Stimulated activated naive B cell treated with anti-CD40 and anti-IgM and Interleukin-4, amounts not matched to agents 10 μg/mL and 1 μg/mL and 100 μg/mL, for 72 hours (primary cell): ENCODE measurements around the gene PHKB.
"Not testable (repeated sequence)": the region's sequence is repeated elsewhere in the genome, so short reads cannot be mapped to it uniquely, and the experiment has no call there.

Experiments used
- ATAC-seq, 2 donors: fragments of 150-1000 bp; cut with Tn5 transposase; replicated peaks; 2 replicates each; pipeline ENCODE4 v1.10.0; 2021; ENCODE audit warnings: moderate library complexity in 1 of 2
- DNase-seq: peaks from one replicate; pipeline ENCODE4 v3.0.0; 2021
- H3K27ac Mint-ChIP-seq: one replicate; pipeline ENCODE4 v1.8.0; 2022; ENCODE audit warnings: mild to moderate bottlenecking, mixed read lengths
- H3K27me3 Mint-ChIP-seq, 2 donors: one replicate each; pipeline ENCODE4 v1.8.0; 2022; ENCODE audit warnings: mixed read lengths in 2 of 2
- H3K36me3 Mint-ChIP-seq, 2 donors: one replicate each; pipeline ENCODE4 v1.8.0; 2022; ENCODE audit warnings: mixed read lengths in 2 of 2, mild to moderate bottlenecking in 1 of 2
- H3K4me1 Mint-ChIP-seq, 2 donors: one replicate each; pipeline ENCODE4 v1.8.0; 2022; ENCODE audit warnings: mixed read lengths in 2 of 2, mild to moderate bottlenecking in 1 of 2
- H3K4me3 Mint-ChIP-seq, 2 donors: one replicate each; pipeline ENCODE4 v1.8.0; 2022; ENCODE audit warnings: mild to moderate bottlenecking in 2 of 2, mixed read lengths in 2 of 2, moderate library complexity in 1 of 2
- H3K9me3 Mint-ChIP-seq, 2 donors: one replicate each; pipeline ENCODE4 v1.8.0; 2022; ENCODE audit warnings: mixed read lengths in 2 of 2, mild to moderate bottlenecking in 1 of 2

PHKB gene

DNA sequence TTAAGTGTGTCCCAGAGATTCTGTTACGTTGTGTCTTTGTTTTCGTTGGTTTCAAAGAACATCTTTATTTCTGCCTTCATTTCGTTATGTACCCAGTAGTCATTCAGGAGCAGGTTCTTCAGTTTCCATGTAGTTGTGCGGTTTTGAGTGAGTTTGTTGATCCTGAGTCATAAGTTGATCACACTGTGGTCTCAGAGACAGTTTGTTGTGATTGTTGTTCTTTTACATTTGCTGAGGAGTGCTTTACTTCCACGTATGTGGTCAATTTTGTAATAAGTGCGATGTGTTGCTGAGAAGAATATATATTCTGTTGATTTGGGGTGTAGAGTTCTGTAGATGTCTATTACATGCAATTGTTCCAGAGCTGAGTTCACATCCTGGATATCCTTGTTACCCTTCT is 83.1 kb downstream of the PHKB start:
- H3K27me3 Mint-ChIP-seq, H3K4me3 Mint-ChIP-seq, ATAC-seq, DNase-seq, H3K4me1 Mint-ChIP-seq, H3K27ac Mint-ChIP-seq: not testable (repeated sequence)
- H3K36me3 Mint-ChIP-seq, result peaks cover 79 to 82% of the 10 kb centered on the region in 2 donors
- H3K9me3 Mint-ChIP-seq, result peaks cover 23% of the 10 kb centered on the region in 2 donors

DNA sequence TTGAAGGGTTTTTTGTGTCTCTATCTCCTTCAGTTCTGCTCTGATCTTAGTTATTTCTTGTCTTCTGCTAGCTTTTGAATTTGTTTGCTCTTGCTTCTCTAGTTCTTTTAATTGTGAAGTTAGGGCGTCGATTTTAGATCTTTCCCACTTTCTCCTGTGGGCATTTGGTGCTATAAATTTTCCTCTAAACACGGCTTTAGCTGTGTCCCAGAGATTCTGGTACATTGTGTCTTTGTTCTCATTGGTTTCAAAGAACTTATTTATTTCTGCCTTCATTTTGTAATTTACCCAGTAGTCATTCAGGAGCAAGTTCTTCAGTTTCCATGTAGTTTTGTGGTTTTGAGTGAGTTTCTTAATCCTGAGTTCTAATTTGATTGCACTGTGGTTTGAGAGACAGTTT is 90.1 kb downstream of the PHKB start:
- not testable (repeated sequence) for H3K27ac Mint-ChIP-seq, H3K4me1 Mint-ChIP-seq, H3K4me3 Mint-ChIP-seq, H3K27me3 Mint-ChIP-seq, ATAC-seq, DNase-seq
- H3K36me3 Mint-ChIP-seq, result peaks cover 79 to 90% of the 10 kb centered on the region in 2 donors
- H3K9me3 Mint-ChIP-seq, result peaks cover 20 to 21% of the 10 kb centered on the region in 2 donors

DNA sequence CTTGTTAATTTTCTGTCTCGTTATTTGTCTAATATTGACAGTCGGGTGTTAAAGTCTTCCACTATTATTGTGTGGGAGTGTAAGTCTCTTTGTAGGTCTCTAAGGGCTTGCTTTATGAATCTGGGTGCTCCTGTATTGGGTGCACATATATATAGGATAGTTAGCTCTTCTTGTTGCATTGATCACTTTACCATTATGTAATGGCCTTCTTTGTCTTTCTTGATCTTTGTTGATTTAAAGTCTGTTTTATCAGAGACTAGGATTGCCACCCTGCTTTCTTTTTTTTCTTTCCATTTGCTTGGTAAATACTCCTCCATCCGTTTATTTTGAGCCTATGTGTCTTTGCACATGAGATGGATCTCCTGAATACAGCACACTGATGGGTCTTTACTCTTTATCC is 90.6 kb downstream of the PHKB start:
- H3K27me3 Mint-ChIP-seq, H3K4me1 Mint-ChIP-seq, DNase-seq, H3K4me3 Mint-ChIP-seq, ATAC-seq, H3K27ac Mint-ChIP-seq: not testable (repeated sequence)
- Mint-ChIP-seq H3K9me3 (peaks cover 19 to 20% of the 10 kb centered on the region in 2 donors), H3K36me3 (peaks cover 75 to 88% of the 10 kb centered on the region in 2 donors)

DNA sequence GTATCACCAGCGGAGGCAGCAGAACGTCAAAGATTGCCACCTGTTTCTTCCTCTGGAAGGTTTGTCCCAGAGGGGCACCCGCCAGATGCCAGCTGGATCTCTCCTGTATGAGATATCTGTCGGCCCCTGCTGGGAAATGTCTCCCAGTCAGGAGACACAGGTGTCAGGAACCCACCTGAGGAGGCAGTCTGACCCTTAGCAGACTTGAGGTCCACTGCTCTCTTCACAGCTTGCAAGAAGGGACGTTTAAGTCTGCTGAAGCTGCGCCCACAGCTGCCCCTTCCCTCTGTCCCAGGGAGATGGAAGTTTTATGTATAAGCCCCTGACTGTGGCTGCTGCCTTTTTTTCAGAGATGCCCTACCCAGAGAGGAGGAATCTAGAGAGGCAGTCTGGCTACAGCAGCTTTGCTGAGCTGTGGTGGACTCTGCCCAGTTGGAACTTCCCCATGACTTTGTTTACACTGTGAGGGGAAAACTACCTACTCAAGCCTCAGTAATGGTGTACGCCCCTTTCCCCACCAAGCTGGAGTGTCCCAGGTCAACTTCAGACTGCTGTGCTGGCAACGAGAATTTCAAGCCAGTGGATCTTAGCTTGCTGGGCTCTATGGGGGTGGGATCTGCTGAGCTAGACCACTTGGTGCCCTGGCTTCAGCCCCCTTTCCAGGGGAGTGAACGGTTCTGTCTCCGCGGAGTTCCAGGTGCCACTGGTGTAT is 92.9 kb downstream of the PHKB start:
- Mint-ChIP-seq H3K4me1 (no peaks in the 10 kb centered on the region), H3K27ac (no peak overlapping the region), H3K27me3 (no peaks in the 10 kb centered on the region), H3K36me3 (peaks cover 70 to 77% of the 10 kb centered on the region in 2 donors), H3K4me3 (no peak overlapping the region), H3K9me3 (peaks cover 19 to 20% of the 10 kb centered on the region in 2 donors)
- no peak for DNase-seq
- ATAC-seq, result no peak

DNA sequence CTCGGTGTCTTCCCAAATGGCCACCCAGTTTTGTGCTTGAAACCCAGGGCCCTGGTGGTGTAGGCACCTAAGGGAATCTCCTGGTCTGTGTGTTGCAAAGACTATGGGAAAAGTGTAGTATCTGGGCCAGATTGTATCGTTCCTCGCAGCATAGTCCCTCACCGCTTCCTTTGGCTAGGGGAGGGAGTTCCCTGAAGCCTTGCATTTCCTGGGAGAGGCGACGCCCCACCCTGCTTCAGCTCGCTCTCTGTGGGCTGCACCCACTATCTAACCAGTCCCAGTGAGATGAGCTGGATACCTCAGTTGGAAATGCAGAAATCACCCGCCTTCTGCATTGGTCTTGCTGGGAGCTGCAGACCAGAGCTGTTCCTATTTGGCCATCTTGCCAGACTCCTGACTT is 93.5 kb downstream of the PHKB start:
- Mint-ChIP-seq H3K36me3 (peaks cover 65 to 71% of the 10 kb centered on the region in 2 donors), H3K9me3 (peaks cover 19 to 20% of the 10 kb centered on the region in 2 donors)
- not testable (repeated sequence) for H3K4me3 Mint-ChIP-seq, H3K27me3 Mint-ChIP-seq, DNase-seq, ATAC-seq, H3K27ac Mint-ChIP-seq, H3K4me1 Mint-ChIP-seq

DNA sequence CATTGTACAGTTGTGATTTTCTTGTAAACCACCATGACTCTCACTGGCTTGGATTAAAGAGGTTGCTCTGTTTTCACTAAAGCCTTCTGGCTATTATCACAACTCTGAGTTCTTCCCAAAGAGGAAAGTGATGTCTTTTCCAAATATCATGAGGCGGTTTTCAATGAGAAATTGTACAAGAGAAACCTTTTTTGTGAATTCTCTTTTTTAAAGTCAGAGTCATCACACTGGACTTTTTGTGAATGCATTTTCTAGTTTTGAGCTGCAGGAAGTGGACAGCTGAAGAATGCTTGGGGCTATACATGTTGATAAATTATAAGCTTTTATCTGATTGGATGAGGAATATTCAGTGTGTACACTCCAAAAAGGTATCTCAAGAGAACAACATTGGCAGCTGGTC is 100.2 kb downstream of the PHKB start:
- no peak for DNase-seq
- no peak overlapping the region for H3K4me3 Mint-ChIP-seq
- no peak overlapping the region for H3K27ac Mint-ChIP-seq
- peaks cover 2 to 4% of the 10 kb centered on the region in 2 donors for H3K9me3 Mint-ChIP-seq
- H3K4me1 Mint-ChIP-seq, result peaks cover 17 to 19% of the 10 kb centered on the region in 2 donors
- H3K27me3 Mint-ChIP-seq, result no peaks in the 10 kb centered on the region
- peaks cover 37 to 51% of the 10 kb centered on the region in 2 donors for H3K36me3 Mint-ChIP-seq
- ATAC-seq, result no peak

DNA sequence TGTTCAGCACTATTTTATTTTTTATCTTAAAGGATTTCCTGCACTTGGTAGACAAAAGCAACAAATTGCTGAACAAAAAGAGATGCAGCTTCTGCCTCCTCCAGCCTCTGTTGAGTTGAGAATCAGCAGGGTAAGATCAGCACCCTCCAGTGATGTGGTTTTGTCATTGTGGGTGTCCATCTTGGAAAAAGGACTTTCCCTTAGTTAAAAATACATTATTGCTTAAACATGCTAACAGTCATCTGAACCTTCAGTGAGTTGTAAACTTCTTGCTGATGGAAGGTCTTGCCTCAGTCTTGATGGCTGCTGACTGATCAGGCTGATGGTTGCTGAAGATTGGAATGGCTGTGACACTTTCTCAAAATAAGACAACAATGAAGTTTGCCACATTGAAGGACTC is 101.2 kb downstream of the PHKB start:
- no peak overlapping the region for H3K4me3 Mint-ChIP-seq
- ATAC-seq (peak in 1 of 2 donors; percentile 36), DNase-seq (no peak)
- peaks cover 38 to 57% of the 10 kb centered on the region in 2 donors for H3K36me3 Mint-ChIP-seq
- peaks cover 2 to 4% of the 10 kb centered on the region in 2 donors for H3K9me3 Mint-ChIP-seq
- H3K27ac Mint-ChIP-seq, result no peak overlapping the region
- H3K27me3 Mint-ChIP-seq, result no peaks in the 10 kb centered on the region
- H3K4me1 Mint-ChIP-seq, result peaks cover 25 to 30% of the 10 kb centered on the region in 2 donors

DNA sequence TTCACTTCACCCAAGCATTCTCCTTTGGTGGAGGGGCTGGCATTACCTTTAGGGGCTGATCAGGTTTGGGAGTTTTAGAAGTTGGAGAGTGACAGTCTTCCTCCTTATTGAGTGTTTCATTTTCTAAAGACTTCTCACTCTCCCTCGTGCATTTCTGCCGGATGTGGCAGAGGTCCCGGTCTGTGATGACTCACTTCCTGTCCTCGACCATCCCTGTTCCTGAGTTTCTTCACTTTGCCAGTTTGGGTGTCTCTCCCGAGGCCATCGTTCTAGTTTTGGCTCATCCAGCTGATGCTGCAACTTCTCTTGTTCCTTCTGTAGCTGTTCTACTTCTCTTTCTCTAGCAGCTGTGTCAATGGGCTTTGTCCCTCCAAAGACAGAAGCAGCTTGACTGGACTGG is 104.3 kb downstream of the PHKB start:
- DNase-seq (no peak), ATAC-seq (no peak)
- no peaks in the 10 kb centered on the region for H3K27me3 Mint-ChIP-seq
- H3K27ac Mint-ChIP-seq, result no peak overlapping the region
- H3K36me3 Mint-ChIP-seq, result peaks cover 56 to 71% of the 10 kb centered on the region in 2 donors
- peaks cover 4 to 7% of the 10 kb centered on the region in 2 donors for H3K9me3 Mint-ChIP-seq
- peaks cover 36 to 60% of the 10 kb centered on the region in 2 donors for H3K4me1 Mint-ChIP-seq
- no peak overlapping the region for H3K4me3 Mint-ChIP-seq

DNA sequence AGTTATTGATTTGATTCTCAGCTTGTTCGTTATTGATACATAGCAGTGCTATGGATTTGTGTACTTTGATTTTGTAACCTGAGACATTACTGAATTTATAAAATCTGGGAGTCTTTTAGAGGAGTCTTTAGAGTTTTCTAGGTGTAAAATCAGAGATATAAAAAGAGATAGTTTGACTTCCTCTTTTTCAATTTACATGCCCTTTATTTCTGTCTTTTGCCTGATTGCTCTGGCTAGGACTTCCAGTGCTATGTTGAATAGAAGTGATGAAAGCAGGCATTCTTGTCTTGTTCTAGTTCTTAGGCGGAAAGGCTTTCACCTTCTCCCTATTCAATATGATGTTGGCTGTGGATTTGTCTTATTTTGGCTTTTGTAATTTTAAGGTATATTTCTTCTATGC is 106.2 kb downstream of the PHKB start:
- H3K4me3 Mint-ChIP-seq, result no peak overlapping the region
- peaks cover 58 to 72% of the 10 kb centered on the region in 2 donors for H3K36me3 Mint-ChIP-seq
- H3K4me1 Mint-ChIP-seq, result peaks cover 42 to 72% of the 10 kb centered on the region in 2 donors

DNA sequence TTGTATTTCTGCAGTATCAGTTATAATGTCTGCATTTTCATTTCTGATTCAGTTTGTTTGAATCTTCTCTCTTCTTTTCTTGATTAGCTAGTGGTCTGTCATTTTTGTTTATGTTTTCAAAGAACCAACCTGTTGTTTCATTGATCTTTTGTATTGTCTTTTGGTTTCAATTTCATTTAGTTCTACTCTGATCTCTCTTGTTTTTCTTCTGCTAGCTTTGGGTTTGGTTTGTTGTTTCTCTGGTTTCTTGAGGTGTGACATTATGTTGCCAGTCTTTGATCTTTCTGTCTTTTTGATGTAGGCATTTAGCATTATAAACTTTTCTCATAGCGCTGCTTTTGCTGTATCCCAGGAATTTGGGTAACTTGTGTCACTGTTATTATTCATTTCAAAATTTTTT is 107.2 kb downstream of the PHKB start:
- Mint-ChIP-seq H3K36me3 (peaks cover 61 to 75% of the 10 kb centered on the region in 2 donors), H3K9me3 (peaks cover 4 to 5% of the 10 kb centered on the region in 2 donors), H3K4me3 (no peak overlapping the region), H3K27ac (no peak overlapping the region), H3K4me1 (peaks cover 49 to 81% of the 10 kb centered on the region in 2 donors), H3K27me3 (no peaks in the 10 kb centered on the region)
- DNase-seq (no peak), ATAC-seq (no peak)

More for the DNA sequence above, 106.2 kb downstream of the PHKB start:
- no peak overlapping the region for H3K27ac Mint-ChIP-seq
- ATAC-seq, result no peak
- peaks cover 4 to 7% of the 10 kb centered on the region in 2 donors for H3K9me3 Mint-ChIP-seq
- no peaks in the 10 kb centered on the region for H3K27me3 Mint-ChIP-seq
- no peak for DNase-seq

DNA sequence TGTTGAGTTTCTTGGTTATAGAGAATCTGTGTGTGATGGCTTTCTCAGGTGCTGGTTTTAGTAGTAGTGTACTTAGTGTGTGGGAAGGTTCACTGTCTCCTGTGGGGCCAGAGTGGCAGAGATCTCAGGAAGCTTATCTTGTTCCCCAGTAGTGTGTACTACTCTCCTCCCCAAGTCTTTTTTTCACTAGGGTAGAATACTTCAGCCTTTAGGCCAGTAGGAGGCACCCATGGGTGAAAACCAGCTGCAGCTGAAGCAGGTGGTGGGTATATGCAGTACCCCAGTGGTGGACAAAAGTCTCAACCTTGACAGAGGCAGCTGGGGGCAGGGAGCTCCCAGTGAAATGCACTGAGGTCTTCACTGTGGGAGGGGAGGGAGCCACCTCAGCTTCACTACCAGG is 109.9 kb downstream of the PHKB start:
- peaks cover 52 to 81% of the 10 kb centered on the region in 2 donors for H3K4me1 Mint-ChIP-seq
- H3K9me3 Mint-ChIP-seq, result peaks cover 8 to 12% of the 10 kb centered on the region in 2 donors
- H3K27me3 Mint-ChIP-seq, result no peaks in the 10 kb centered on the region
- peaks cover 51 to 66% of the 10 kb centered on the region in 2 donors for H3K36me3 Mint-ChIP-seq
- H3K27ac Mint-ChIP-seq, result no peak overlapping the region
- DNase-seq (no peak), ATAC-seq (no peak)
- H3K4me3 Mint-ChIP-seq, result no peak overlapping the region

DNA sequence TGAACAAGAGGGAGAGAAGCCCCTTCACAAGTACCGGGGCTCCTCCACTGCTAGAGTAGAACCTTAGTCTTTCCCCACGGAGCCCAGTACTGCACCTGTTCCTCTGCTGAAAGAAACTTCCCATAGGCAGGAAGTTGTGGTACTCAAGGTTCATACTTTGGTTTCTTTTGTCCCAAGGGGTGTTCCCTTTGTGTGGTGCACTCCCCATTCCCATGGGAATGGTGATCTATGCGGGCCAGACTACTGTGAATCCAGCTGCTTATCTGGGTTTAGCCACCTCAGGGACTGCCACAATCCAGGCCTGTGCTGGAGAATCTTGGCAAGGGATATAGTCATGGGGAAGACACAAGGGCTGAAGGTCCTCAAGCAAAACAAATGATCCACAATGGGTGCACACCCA is 110.6 kb downstream of the PHKB start:
- ATAC-seq, result no peak
- peaks cover 49 to 65% of the 10 kb centered on the region in 2 donors for H3K36me3 Mint-ChIP-seq

DNA sequence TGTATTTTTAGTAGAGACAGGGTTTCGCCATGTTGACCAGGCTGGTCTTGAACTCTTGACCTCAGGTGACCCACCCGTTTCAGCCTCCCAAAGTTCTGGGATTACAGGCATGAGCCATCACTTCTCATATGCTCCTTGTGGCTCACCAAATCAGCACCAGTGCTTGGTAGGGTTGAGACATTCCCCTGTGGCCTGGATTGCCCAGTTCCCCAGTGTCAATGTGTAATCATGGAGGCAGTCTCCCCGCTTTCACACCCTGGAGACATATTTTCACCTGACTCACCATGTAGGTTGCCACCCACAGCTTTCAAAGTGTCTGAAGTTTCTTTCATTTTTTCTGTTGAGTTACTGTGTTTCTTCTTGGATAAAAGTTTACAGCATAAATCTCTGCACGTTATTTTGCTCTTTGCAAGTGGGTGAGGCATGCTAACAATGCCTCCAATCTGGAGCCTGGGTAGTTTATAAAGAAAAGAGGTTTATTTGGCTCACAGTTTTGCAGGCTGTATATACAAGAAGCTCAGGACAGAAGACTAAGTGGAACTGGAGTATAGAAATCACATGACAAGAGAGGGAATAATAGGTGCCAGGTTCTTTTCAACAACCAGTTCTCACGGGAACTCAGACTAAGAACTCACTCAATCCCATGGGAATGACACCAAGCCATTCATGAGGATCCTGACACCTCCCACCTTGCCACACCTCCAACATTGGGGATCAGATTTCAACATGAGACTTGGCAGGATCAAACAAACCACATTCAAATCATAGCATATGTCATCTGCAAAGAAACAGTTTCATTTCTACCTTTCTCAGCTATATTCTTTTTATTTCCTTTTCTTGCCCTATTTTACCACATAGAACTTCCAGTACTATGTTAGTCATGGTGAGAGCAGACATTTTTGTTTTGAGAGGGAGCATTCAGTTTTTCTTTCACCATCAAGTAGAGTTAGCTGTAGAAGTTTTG is 113.2 kb downstream of the PHKB start:
- DNase-seq, result peak; percentile 14
- peaks cover 44 to 75% of the 10 kb centered on the region in 2 donors for H3K36me3 Mint-ChIP-seq
- peaks cover 42 to 72% of the 10 kb centered on the region in 2 donors for H3K4me1 Mint-ChIP-seq
- peak overlapping the region; percentile 85 for H3K27ac Mint-ChIP-seq
- peaks cover 6 to 7% of the 10 kb centered on the region in 2 donors for H3K9me3 Mint-ChIP-seq
- no peaks in the 10 kb centered on the region for H3K27me3 Mint-ChIP-seq
- H3K4me3 Mint-ChIP-seq, result peak overlapping the region; percentile 15 to 22
- ATAC-seq, result peak; percentile 66 to 76

More for the DNA sequence above, 110.6 kb downstream of the PHKB start:
- peaks cover 50 to 79% of the 10 kb centered on the region in 2 donors for H3K4me1 Mint-ChIP-seq
- H3K27me3 Mint-ChIP-seq, result no peaks in the 10 kb centered on the region
- no peak for DNase-seq
- H3K4me3 Mint-ChIP-seq, result no peak overlapping the region
- peaks cover 6 to 12% of the 10 kb centered on the region in 2 donors for H3K9me3 Mint-ChIP-seq
- no peak overlapping the region for H3K27ac Mint-ChIP-seq

DNA sequence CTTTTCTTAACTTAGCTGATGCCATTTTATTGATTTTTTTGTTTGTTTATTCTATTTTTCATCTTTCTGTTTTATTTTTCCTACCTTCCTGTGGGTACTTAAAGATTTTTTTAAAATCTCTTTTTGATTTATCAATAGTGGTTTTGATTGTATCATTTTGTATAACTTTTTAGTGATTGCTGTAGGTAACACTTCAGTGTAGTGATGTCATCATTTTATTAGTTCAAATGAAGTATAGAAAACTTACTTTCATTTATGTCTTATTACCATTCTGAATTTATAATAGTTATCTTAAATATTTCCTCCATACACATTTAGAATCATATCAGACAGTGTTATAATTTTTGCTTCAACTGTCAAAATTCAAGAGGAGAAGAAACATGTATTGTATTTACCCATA is 115.9 kb downstream of the PHKB start:
- DNase-seq, result no peak
- Mint-ChIP-seq H3K27ac (no peak overlapping the region), H3K27me3 (no peaks in the 10 kb centered on the region), H3K4me1 (peaks cover 33 to 53% of the 10 kb centered on the region in 2 donors), H3K4me3 (no peak overlapping the region), H3K9me3 (peaks cover 6 to 7% of the 10 kb centered on the region in 2 donors), H3K36me3 (peaks cover 39 to 57% of the 10 kb centered on the region in 2 donors)
- no peak for ATAC-seq
